ENCODE results near the gene FLNC.

The FLNC gene

GRCh38 chr7:128838109-128838779, 8.0 kb downstream of the FLNC start:
- TF ChIP-seq, protein P1, sequence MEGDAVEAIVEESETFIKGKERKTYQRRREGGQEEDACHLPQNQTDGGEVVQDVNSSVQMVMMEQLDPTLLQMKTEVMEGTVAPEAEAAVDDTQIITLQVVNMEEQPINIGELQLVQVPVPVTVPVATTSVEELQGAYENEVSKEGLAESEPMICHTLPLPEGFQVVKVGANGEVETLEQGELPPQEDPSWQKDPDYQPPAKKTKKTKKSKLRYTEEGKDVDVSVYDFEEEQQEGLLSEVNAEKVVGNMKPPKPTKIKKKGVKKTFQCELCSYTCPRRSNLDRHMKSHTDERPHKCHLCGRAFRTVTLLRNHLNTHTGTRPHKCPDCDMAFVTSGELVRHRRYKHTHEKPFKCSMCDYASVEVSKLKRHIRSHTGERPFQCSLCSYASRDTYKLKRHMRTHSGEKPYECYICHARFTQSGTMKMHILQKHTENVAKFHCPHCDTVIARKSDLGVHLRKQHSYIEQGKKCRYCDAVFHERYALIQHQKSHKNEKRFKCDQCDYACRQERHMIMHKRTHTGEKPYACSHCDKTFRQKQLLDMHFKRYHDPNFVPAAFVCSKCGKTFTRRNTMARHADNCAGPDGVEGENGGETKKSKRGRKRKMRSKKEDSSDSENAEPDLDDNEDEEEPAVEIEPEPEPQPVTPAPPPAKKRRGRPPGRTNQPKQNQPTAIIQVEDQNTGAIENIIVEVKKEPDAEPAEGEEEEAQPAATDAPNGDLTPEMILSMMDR (IDR thresholded peaks at IDR 0.05; ENCODE audit: extremely low read depth, missing control alignments), result no peak
- no peak for DNase-seq (ENCODE audit: low spot score)

DNA sequence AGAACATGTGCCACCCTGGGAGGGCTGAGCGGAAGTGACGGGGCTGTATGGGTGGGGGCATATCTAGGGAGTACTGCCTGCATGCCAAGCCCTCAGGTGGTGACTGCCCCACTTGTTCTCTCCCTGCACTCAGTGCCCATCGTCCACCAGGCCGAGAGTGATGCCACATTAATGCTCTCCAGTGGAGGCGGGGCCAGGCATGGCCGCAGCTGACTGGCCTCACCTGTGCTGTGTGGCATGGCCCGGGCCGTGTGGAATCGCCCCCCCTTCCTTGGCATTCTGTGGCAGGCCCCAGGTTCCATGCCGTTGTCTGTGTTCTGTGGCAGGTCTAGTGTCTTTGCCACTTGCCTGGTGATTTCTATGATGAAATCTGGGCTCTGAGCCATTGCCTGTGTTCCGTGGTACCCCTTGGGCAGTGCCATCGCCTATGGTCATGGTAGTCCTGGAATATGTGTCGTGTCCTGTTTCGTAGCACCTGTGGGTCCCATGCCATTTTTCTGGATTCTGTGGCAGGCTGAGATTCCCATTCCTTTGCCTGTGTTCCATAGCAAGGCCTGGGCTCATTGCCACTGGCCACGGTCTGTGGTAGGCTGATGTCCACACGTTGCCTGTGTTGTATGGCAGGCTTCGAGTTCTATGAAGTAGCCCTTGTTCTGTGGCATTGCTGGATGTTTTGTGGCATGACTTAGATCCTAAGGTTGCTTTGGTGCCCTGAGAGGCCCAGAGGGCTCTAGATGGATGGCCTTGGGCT, 8.9 kb downstream of the FLNC start:
- TF ChIP-seq, protein P1 (IDR thresholded peaks at IDR 0.05; ENCODE audit: extremely low read depth, missing control alignments), result no peak

DNA sequence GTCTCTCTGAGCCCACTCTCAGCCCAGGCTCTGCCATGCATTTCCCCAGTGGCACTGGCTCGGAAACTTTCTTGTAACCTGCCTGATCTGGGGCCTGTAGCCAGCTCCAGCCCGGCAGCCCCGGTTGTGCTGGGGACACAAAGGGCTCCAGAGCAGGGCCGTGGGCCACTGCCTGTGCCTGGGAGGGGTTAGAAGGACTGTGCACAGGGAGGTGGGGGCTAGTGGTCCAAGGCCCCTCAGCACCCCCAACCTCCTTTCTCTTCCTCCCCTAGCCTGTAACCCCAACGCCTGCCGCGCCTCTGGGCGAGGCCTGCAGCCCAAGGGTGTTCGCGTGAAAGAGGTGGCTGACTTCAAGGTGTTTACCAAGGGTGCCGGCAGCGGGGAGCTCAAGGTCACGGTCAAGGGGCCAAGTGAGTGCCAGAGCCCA, 9.6 kb downstream of the FLNC start:
- TF ChIP-seq, protein P1 (IDR thresholded peaks at IDR 0.05; ENCODE audit: extremely low read depth, missing control alignments), result no peak
- DNase-seq (ENCODE audit: low spot score), result no peak

More for the DNA sequence above, 8.9 kb downstream of the FLNC start:
- no peak for DNase-seq (ENCODE audit: low spot score)

DNA sequence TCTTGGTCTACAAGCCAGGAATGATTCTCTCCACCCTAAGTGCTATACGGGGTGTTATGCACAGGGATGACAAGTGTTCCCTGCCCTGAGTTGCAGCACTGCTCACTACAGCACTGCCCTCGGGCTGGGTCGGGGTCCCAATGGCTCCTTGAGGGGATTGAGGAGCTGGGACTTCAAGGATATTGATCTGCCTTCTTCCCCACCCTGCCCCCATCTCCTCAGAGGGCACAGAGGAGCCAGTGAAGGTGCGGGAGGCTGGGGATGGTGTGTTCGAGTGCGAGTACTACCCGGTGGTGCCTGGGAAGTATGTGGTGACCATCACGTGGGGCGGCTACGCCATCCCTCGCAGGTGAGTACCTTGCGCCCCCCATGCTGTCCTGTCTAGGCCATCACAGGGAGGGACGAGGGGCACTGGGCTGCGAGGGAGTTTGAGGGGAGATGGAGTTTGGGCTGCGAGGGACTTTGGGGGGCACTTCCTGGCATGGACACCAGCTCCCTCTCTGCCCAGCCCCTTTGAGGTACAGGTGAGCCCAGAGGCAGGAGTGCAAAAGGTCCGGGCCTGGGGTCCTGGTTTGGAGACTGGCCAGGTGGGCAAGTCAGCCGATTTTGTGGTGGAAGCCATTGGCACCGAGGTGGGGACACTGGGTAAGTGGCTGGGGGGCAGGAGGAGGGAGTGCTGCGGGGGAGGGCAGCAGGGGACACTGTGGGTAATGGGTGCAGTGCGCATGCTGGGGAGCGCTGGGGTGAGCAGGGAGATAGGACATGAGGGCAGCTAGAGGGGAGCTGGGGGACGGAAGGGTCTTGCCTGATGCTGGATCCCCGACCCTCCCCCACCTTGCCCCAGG, 10.3 kb downstream of the FLNC start:
- no peak for DNase-seq (ENCODE audit: low spot score)
- TF ChIP-seq, protein P1 (IDR thresholded peaks at IDR 0.05; ENCODE audit: extremely low read depth, missing control alignments), result no peak

DNA sequence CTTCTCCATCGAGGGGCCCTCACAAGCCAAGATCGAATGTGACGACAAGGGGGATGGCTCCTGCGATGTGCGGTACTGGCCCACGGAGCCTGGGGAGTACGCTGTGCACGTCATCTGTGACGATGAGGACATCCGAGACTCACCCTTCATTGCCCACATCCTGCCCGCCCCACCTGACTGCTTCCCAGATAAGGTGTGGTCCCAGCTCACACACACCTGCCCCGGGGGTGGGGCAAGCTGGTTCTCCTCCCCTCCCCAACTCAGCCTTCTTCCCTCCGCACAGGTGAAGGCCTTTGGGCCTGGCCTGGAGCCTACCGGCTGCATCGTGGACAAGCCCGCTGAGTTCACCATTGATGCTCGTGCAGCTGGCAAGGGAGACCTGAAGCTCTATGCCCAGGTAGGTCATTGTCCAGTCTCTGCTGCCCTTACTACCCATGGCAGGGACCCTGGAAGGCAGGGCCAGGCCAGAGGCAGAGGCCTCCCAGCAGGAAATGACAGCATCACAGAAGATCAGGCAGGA, 11.0 kb downstream of the FLNC start:
- TF ChIP-seq, protein P1 (IDR thresholded peaks at IDR 0.05; ENCODE audit: extremely low read depth, missing control alignments), result no peak
- no peak for DNase-seq (ENCODE audit: low spot score)

DNA sequence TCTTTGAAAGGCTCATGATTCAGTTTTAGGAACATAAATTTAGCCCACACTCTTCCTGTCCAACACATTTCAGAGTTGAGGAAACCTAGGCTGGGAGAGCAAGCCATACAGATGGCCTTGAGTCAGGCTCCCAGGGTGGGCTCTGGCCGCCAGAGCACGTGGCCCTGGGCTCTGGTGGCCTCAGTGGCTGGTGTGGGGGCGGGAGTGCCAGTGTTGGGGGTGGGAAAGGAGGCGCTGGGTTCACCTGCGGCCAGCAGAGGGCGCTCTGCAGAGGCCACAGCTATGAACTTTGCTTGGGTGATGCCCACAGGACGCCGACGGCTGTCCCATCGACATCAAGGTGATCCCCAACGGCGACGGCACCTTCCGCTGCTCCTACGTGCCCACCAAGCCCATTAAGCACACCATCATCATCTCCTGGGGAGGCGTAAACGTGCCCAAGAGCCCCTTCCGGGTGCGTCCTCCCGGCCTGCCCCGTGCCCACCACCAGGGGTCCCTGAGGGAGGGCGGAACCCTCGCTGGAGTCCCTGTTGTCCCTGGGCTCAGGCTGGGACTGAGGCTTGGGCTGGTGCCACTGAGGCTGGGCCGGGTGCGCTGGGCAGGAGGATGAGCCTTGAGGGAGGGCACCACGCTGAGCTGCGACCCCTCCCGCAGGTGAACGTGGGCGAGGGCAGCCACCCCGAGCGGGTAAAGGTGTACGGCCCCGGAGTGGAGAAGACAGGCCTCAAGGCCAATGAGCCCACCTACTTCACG, 11.9 kb downstream of the FLNC start:
- DNase-seq (ENCODE audit: low spot score), result peak; percentile 89
- TF ChIP-seq, protein P1 (IDR thresholded peaks at IDR 0.05; ENCODE audit: extremely low read depth, missing control alignments), result no peak
